ENCODE measurements around the gene NDUFV1.

DNA sequence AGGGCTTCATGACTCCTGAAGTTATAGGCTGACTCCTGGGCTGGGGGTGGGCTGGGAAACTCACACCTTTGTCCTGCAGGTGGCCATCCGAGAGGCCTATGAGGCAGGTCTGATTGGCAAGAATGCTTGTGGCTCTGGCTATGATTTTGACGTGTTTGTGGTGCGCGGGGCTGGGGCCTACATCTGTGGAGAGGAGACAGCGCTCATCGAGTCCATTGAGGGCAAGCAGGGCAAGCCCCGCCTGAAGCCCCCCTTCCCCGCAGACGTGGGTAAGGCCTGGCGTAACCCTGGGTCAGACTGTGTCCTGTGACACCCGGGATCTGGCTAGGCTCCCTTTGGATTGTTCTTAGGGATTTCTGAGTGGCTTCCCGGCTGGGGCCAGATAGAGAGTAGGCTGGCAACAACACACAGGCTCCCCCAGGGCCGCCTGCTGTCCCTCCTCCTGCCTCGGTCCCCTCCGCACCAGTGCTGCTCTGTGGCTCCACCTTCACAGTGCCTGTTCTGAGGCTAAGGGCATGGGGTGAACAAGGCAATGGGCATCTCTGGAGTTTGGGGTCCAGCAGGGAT is 3.6 kb downstream of the NDUFV1 start:
- TF ChIP-seq, protein P1, sequence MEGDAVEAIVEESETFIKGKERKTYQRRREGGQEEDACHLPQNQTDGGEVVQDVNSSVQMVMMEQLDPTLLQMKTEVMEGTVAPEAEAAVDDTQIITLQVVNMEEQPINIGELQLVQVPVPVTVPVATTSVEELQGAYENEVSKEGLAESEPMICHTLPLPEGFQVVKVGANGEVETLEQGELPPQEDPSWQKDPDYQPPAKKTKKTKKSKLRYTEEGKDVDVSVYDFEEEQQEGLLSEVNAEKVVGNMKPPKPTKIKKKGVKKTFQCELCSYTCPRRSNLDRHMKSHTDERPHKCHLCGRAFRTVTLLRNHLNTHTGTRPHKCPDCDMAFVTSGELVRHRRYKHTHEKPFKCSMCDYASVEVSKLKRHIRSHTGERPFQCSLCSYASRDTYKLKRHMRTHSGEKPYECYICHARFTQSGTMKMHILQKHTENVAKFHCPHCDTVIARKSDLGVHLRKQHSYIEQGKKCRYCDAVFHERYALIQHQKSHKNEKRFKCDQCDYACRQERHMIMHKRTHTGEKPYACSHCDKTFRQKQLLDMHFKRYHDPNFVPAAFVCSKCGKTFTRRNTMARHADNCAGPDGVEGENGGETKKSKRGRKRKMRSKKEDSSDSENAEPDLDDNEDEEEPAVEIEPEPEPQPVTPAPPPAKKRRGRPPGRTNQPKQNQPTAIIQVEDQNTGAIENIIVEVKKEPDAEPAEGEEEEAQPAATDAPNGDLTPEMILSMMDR (IDR thresholded peaks at IDR 0.05; ENCODE audit: low read length) = no peak
- TF ChIP-seq EZH2 (optimal IDR thresholded peaks at IDR 0.05; ENCODE audit: low read depth, low read length) (no peak), EZH2phosphoT487 (IDR thresholded peaks at IDR 0.05; ENCODE audit: low read length) (no peak)

Measured in MM.1S (cell line).